GM19238 (cell line): ENCODE data around the gene MRPL20.
"Not testable (repeated sequence)": the region's sequence is repeated elsewhere in the genome, so short reads cannot be mapped to it uniquely, and the experiment has no call there.

Experiments
- DNase-seq: peaks from one replicate; pipeline ENCODE4 v3.0.0; 2011; ENCODE audit warnings: low spot score; ENCODE audit not compliant: insufficient read length

MRPL20 gene

GRCh38 chr1:1387098-1388077, 19.7 kb downstream of the MRPL20 start:
- no peak for DNase-seq

- no peak for DNase-seq
Measured at GRCh38 chr1:1385931-1386330, 21.2 kb downstream of the MRPL20 start.

GRCh38 chr1:1385339-1385738, 21.8 kb downstream of the MRPL20 start:
- DNase-seq: not testable (repeated sequence)

GRCh38 chr1:1381294-1381693, 25.8 kb downstream of the MRPL20 start:
- DNase-seq: no peak

- no peak for DNase-seq
Measured at GRCh38 chr1:1380860-1381259, 26.2 kb downstream of the MRPL20 start.

- no peak for DNase-seq
Measured at GRCh38 chr1:1377540-1378205, 29.4 kb downstream of the MRPL20 start.

- no peak for DNase-seq
Measured at GRCh38 chr1:1376551-1377226, 30.4 kb downstream of the MRPL20 start.

GRCh38 chr1:1374929-1375662, 32.0 kb downstream of the MRPL20 start, which contains the start of gene AURKAIP1:
TSS of gene AURKAIP1 (minus strand) at chr1:1375207. CDS start at chr1:1374756, 451 bp downstream.
- DNase-seq: peak; percentile 99

- no peak for DNase-seq
Measured at GRCh38 chr1:1374589-1374928, 32.5 kb downstream of the MRPL20 start.

- DNase-seq: no peak
Measured at GRCh38 chr1:1373815-1374588, 33.1 kb downstream of the MRPL20 start.

- DNase-seq: no peak
Measured at GRCh38 chr1:1373051-1373814, 33.9 kb downstream of the MRPL20 start.

- DNase-seq: peak; percentile 90
Measured at GRCh38 chr1:1371746-1372711, 35.1 kb downstream of the MRPL20 start.

GRCh38 chr1:1371364-1371745, 35.7 kb downstream of the MRPL20 start:
- DNase-seq: no peak

- no peak for DNase-seq
Measured at GRCh38 chr1:1370771-1371300, 36.3 kb downstream of the MRPL20 start.

- DNase-seq: not testable (repeated sequence)
Measured at GRCh38 chr1:1370094-1370493, 37.0 kb downstream of the MRPL20 start.

GRCh38 chr1:1367315-1367714, 39.8 kb downstream of the MRPL20 start:
- DNase-seq: no peak

GRCh38 chr1:1366699-1367066, 40.4 kb downstream of the MRPL20 start:
- DNase-seq: no peak
